ENCODE measurements around the gene PANK1.

Gene PANK1

DNA sequence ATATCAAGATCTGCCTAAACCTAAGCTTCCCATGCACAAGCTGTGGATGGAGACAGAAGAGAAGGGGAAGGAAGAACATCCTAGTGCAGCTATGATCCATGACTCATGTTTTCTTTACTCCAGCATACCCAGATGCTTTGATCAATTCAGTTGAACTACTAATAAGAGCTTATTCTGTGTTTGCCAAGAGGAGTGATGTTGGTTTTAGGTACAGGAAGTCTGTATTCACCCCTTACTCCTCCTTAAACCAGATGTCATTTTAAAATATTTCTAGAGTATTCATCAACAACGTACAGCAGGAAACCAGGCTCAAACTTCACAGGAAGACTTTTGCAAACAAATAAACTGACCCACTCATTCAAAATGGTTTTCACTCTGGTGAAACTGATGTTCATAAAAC is 29.2 kb downstream of the PANK1 start:
- ATAC-seq (no peak), DNase-seq (no peak)

DNA sequence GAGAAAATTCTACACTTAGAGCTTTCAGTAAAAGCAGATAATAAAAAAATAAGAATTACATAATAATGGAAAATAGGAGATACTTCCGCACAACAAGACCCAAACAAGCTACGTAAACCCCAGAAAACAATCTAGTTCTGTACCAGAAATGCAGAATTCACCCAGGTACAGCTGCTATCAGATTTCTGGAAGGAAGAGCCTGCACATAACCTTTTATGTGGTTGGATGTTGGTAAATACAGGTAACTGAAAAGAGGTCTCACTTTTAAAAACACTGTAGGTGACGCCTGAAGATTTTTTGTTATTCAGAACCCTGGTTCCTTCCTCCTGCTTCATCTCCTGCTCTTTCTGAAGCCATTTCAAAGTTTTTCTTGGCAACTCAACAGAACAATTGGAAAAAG is 29.9 kb downstream of the PANK1 start:
- DNase-seq: no peak

DNA sequence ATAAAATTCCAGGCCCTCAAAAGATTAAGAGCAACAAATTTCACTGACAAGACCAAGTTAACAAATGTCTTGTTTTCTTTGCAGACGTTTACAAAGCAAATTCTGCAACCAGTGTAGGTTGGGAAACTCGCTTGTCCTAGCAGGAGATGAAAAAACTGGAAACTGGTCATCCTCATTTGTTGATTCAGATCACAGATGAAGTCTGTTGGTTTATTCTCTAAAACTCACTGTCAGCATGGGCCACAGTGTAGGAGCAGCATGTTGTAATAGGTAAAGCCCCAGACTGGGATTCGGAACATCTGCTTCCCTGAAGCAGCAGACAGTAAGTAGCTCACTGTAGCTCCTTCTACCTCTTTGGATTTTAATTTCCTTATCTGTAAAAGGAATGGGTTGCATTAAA is 31.5 kb downstream of the PANK1 start:
- no peak for DNase-seq
- ATAC-seq: no peak

More for the DNA sequence above, 29.9 kb downstream of the PANK1 start:
- no peak for ATAC-seq

DNA sequence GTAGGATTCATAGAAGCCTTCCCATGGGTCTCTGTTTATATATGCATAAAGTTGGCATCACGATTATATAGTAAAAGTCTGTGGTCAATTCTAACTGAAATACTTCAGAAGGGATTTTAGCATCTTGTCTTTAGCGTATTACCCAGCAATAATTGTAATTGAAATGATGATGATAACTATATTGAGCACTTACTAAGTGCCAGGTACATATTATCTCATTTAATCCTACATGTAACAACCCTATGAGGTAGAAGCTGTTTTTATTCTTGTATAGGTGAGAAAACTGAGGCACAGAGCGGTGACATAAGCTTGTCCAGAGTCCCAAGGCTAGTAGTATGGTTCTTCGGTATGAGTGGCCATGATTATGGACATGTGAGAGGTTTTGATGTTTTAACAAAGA is 33.8 kb downstream of the PANK1 start:
- DNase-seq (no peak), ATAC-seq (no peak)

DNA sequence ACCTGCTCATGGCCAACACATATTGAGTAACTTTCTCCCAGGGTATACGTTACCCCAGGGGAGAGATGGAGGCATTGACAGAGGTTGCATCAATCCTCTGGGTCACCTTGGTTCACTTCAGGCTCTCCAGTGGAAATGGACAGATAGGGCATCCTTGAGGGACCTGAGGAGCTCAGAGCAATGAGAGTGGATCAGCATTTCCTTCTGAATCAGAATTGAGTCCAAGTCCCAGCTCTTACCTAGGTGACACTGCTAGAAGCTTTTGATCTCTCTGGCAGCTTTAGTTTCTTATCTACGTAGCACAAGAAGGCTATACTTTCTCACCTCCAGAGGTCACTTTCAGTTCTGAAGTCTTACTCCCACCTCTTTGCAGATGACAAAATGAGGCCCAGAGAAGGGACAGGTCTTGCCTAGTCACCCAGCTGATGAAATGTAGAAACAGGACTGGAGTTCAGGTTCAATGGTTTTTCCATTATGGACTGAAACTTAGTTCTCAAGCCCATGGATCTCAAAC is 35.2 kb downstream of the PANK1 start:
- DNase-seq (no peak), ATAC-seq (peak; percentile 83)

DNA sequence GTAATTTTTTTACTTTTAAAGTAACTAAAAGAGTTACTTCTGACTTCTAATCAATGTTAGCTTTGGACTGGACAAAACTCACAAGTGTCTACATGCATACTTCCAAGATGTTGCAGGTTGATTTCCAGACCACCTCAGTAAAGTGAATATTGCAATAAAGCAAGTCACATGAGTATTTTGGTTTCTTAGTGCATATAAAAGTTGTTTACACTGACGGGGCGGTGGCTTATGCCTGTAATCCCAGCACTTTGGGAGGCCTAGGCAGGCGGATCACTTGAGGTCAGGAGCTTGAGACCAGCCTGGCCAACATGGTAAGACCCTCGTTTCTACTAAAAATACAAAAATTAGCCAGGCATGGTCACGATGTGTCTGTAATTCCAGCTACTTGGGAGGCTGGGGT is 40.8 kb downstream of the PANK1 start:
- ATAC-seq (no peak), DNase-seq (no peak)

DNA sequence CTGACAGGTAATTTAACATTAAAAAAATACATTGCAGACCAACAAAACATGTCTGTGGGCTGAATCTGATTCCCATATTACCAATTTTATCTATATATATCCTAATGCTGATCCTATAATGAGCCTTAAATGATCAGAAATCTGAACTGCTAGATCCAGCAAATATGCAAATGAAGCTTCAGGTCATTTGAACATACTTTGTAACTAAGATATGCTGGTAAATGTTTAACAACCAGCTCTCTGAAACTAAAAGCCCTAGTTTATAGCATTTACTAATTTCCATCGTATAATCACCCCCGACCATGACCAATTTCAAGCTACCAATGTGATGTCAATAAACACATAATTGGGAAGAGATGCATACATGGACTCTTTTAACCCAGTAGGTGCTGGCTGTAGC is 42.1 kb downstream of the PANK1 start:
- no peak for ATAC-seq
- DNase-seq: no peak

DNA sequence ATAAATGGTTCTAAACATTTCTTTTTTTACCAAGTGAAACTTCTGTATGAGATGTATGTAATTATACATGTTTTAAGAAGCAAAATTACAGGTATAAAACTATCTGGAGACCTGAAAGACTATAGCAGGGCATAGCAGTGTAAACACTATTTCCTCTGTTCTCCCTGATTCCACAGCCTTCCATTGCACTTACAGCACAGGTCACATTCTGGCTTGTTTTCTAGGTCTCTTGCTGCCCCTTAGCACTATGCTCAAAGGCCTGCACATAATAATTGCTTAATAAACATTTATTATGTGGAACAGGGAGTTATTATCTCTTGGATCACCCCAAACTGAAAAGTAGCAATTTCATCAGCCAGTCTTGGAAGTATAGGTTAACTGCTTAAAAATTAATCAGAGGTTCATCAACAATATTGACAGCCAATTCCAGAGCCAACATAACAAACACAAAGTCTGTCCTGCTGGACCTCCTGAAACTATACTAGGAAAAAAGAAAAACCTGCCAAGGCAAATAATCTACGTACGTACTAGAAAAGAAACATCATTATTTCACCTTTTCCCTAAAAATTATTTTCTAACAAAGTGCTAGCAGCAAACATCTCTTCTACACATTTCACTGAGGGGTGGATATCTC is 43.2 kb downstream of the PANK1 start:
- DNase-seq: no peak
- ATAC-seq: no peak

DNA sequence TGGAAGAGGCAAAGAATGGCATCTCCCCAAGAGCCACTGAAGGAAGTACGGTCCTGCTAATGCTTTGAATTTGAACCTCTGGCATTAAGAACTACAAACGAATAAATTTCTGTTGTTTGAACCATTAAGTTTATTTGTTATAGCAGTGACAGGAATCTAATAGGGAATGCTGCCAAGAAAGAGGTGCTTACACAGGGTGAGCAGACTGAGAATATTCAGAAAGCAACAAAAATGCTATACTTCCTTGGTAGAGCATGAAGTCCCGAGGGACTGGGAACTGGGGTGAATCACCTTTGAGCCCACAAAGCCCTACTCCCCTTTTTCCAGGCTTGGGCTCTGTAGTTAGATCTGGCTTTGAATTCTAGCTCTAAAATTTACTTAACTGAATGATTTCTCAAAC is 45.0 kb downstream of the PANK1 start:
- DNase-seq (no peak), ATAC-seq (no peak)

DNA sequence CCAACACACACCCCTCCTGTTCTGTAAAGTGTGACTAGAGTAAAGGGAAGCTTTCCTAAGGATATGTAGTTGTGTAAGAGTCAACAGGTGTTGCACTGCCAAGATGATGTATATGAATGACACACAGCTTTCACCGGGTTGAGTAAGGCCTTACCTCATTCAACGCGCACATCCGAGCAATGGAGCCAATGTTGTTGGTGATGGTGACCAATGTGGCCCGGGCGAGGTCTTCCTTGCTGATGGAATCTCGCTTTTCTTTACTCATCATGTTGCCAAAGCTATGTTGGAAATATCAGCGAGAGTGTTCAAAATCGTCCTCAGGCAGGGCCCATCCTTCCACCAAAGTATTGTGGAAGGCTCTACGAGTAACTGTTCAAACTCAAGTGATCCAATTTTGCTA is 52.0 kb downstream of the PANK1 start:
- ATAC-seq (no peak), DNase-seq (no peak)

DNA sequence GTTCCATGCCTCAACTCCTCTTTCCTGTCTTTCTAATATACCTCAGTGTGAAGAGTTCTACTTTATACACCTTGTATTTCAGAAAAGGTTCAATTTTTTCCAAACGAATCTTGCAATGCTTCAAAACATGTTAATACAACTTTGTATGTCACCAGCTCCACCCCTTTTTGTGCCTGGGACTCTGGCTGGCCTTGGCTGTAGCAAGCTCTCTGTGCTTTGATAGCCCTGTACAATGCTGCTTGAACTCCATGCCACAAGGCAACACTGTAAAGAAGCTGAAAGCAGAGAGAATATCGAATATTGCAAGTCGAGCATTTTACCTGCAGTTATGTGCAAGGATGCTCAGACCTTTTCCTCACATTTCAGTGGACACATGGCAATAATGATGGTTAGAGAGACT is 52.5 kb downstream of the PANK1 start:
- ATAC-seq (no peak), DNase-seq (no peak)

DNA sequence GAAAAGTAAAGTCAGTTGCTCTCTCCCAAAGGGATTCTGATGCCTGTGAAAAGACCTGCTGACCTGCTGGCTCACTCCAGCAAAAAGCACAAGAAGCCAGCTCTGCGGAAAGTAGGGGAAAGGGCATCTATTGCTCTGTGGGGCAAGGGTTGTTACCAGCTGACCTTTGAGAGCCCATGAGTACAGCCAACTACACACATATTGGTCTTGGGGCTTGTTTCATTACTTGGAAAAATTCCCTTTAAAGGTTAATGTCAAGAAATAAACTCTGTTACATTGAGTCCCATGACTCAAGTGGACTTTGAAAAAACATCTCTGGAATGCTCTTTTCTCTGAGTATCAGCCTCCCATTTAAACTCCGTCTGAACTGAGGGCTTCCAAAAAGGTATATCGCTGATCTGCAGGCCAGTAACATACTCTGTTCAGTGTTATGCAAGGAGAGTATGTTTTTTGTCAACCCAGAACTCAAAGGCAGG is 53.2 kb downstream of the PANK1 start:
- ATAC-seq (no peak), DNase-seq (no peak)

DNA sequence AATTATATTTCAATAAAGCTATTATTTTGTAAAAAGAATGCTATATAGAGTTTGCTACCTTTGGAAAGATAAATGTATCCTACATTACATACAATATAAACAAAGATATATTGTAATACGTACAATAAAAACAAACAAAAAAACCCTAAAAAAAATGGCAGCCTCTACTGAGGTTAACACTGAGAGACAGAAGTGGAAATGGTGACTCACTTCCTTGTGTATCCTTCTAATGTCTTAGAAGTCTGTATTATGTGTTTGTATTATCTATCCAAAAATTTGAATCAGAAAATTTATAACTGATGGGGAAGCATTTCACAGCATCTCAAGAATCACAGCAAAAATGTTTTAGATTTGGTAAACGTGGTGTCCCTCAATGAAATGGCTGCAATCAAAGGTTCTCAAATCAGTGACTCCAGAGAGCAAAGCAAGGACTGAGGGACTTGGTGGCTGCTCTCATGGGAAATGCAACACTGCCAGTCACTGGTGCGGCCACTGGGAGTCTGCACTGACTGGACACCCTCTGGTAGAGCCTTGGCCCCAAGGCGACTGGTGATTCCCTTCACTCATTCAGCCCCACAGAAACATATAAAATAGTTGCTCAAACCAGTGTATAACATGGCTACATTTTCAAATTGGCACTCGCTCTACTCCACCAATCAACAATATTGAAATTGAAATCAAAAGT is 53.8 kb downstream of the PANK1 start:
- DNase-seq: no peak
- no peak for ATAC-seq

DNA sequence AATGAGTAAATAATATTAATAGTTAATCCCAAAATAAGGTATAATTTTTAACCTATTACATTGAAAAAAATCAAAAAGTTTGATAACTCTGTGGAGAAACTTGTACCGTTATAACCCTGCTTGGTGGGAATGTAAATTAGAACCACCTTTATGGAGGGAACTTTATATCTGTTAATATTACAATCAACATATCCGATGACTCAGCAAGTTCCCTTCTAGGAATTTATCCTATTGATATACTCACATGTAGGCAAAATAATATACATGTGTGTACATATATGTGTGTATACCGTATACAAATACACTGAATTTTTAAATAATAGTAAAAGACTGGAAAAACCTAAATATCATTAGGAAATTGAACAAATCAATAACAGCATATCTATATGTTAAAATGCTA is 54.7 kb downstream of the PANK1 start:
- no peak for ATAC-seq
- DNase-seq: no peak

DNA sequence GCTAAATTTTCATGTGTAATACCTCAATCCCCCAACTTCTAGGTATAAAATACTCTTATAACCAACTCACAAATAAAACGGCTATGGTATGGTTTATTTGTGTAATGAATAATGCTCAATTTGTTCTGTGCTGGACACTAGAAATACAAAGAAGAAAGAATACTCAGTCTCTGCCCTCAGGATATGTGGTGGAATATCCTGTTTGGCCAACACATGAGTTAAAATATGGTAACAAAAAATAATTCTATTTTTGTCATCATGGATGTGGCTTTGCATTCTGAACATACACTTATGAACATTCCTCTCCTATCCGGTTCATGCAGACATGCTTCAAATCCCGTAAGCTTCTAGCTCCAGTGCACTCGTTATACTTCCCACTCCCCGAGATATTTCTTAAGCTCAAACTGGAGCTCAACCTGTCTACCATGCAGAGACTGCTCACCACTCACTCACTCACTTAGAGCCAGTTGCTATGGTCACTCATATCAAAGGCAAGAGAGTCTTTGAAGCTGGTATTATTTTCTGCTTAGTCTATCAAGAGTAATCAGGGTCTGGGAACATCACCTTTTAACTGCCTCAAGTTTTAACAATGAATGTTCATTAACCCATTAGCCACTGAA is 55.8 kb downstream of the PANK1 start:
- ATAC-seq (no peak), DNase-seq (no peak)

DNA sequence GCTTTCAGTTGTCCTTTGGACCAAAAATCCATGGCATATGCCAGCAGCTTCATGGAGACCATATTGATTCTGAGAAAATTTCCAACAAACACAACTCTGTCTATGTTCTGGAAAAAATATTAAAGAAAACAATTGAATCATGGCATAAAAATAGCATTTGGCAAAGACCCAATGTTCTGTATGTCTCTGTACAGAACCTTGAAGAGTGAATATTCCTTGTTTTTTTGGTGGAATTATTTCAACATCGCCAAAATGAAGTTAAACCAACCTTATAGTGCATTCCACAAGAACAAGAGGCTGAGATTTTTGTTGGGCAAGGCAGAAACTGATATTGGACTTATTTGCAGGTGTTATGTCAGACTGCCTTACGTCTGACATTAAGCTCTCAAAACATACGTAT is 56.4 kb downstream of the PANK1 start:
- ATAC-seq (no peak), DNase-seq (no peak)

DNA sequence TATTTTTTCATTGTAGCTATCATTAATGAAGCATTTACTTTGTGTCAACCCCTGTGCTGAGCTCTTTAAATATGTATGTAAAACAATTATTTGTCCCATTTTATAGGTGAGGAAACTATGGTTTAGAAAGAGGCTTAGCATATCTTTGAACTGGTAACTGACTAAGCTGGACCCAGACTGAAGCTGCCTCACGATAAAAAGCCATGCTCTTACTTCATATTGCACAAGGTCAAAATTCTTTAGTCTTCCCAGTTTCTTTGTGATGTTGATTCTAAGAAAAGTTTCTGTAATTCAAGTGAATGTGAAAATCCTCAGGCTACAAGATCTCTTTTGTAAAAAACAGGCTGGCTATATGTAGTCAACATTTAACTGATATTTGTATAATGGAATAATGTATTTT is 63.0 kb downstream of the PANK1 start:
- ATAC-seq (no peak), DNase-seq (no peak)

DNA sequence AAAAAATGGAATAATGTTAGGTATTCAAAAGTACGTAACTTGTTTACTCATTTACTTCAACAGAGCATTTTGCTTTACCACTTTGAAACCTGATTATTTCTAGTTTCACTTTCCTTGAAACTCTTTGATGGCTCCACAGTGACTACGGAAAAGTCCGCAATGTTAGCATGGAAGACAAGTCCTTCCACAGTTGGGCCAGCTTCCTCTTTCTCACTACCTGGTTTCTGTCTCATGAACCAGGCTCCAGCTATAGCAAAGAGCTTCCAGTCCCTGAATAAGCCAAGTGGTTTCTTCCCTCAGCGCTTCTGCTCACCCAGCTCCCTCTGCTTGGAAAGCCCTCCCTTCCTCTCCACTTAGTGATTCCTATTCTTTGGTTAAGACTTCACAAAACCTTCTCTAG is 64.8 kb downstream of the PANK1 start:
- ATAC-seq (no peak), DNase-seq (no peak)

DNA sequence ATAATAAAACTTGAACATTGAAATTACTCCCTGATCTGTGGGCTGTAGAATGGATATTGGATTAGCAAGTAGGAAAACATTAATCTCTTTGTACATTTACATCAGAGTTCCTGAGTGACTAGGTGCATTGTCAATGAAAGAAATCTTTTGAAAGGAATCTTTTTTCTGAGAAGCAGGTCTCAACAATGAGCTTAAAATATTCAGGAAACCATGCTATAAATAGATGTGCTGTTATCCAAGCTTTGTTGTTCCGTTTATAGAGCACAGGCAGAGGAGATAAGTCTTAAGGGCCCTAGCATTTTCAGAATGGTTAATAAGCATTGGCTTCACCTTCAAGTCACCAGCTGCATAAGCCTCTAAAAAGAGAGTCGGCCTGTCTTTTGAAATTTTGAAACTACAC is 68.3 kb downstream of the PANK1 start:
- no peak for DNase-seq
- no peak for ATAC-seq

DNA sequence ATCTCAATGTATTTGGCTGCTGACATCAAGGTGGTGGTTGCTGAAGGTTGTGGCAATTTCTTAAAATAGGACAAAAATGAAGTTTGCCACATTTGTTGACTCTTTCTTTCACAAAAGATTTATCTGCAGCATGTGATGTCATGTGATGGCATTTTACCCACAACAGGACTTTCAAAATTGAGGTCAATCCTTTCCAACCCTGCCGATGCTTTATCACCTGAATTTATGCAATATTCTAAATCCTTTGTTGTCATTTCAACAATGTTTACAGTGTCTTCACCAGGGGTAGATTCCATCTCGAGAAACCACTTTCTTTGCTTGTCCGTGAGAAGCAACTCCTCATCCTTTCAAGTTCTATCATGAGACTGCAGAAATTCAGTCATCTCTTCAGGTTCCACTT is 69.0 kb downstream of the PANK1 start:
- DNase-seq (no peak), ATAC-seq (no peak)

DNA sequence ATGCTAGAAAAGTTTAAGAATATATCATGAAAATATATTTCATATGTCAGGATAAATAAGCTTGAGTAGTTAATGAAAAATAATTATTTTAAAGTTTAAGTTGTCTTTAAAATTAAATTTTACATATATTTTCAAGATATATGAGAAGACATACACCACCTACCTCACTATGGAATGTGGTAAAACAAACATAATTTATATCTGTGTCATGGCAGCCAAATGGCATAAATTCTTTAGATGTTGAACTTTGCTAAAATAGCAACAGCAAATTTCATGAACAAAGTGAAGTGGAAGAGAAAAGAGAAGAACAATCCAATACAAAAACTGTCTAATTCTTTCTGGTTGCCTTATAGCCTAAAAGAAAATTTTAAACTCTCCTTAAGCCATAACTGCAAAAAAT is 70.0 kb downstream of the PANK1 start:
- DNase-seq: no peak
- ATAC-seq: no peak

DNA sequence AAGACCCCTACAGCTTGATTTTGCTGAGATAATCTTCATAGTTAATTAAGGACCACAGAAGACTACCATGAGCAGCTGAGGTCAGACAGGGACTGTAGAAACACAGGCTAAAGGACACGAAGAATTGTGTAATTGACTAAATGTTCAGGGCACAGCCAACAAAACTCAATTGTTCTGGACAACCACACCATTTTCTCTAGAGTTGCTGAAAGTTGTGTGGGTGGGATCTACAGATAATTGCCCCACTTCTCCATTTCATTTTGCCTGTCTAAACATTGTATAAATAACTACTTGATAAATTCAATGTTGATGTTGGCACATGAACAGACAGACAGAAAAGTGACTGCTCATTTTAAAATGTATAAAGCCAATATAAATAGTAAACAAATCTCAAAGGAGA is 70.7 kb downstream of the PANK1 start:
- DNase-seq: no peak
- no peak for ATAC-seq

DNA sequence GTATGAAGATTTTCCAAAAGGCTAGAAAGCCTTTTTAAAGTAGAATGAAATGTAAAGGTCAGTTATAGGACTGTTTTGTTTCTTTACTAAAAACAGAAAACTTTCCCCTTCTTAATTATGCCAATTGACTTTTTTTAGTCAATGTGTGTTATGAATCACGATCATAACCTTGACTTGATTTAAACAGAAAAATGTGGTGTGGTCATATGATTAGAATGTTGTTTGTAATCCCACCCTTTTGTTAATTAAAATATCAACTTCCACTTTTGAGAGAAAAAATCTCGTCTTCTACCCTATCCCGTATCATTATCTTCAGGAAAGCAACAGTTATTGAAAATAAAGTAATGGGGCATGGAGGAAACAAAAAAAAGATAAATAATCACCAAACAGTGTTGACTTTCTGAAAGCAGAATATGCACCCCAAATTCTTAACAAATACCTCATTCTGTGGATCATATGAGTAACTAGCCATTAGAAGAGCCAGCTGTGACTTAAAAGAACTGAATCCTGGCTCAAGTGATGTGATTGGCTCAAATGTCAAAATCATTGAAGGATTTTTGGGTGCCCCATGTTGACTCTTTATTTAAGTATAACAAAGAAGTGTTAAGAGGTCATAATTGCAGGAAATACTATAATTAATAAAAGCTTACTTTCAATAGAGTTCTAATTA is 77.3 kb downstream of the PANK1 start:
- ATAC-seq (no peak), DNase-seq (no peak)

Measured in stimulated activated naive CD8-positive, alpha-beta T cell treated with anti-CD3 and anti-CD28 coated beads, Interleukin-15, Interleukin-2, amounts not matched to agents 100 U/mL and 50 U/mL, for 24 hours (primary cell).